Fibroblast of lung (primary cell): ENCODE measurements around the gene TOX2. TPM values are rescaled to one million over a fixed set of nuclear protein-coding genes. Genes with fewer than 3 reads are reported as not detected.

Experiments used
- DNase-seq, 2 donors: peaks; one replicate each; pipeline versions ENCODE4 v3.0.0 to v3.0.0-alpha.2; 2010; ENCODE audit warnings: low read depth in 2 of 2
- H2AFZ ChIP-seq: 2 replicates; pipeline ENCODE4 v1.5.1; 2012; ENCODE audit warnings: low read length, control low read depth, inconsistent platforms
- H3K27ac ChIP-seq: 2 replicates; pipeline ENCODE4 v1.5.1; 2011; ENCODE audit warnings: low read length, control low read depth; ENCODE audit not compliant: insufficient read depth
- H3K27me3 ChIP-seq: 2 replicates; pipeline ENCODE4 v1.5.1; 2011; ENCODE audit warnings: mild to moderate bottlenecking, low read length; ENCODE audit not compliant: control insufficient read depth, insufficient read depth
- H3K36me3 ChIP-seq: 2 replicates; pipeline ENCODE4 v1.5.1; 2011; ENCODE audit warnings: low read length; ENCODE audit not compliant: control insufficient read depth, insufficient read depth
- H3K4me1 ChIP-seq: 2 replicates; pipeline ENCODE4 v1.5.1; 2011; ENCODE audit warnings: low read length; ENCODE audit not compliant: control insufficient read depth, insufficient read depth; ENCODE audit errors: extremely low read depth
- H3K4me2 ChIP-seq: 2 replicates; pipeline ENCODE4 v1.5.1; 2011; ENCODE audit warnings: low read length, control low read depth; ENCODE audit not compliant: insufficient read depth; ENCODE audit errors: extremely low read depth
- H3K4me3 ChIP-seq, 4 experiments: fragments of 200-600 bp in 1 of 4; sonication (generic) in 1 of 4; replicated peaks in 1 of 4; 2 replicates each; pipeline ENCODE4 v1.5.1; 2011 to 2016; ENCODE audit warnings: low read length in 4 of 4, low read depth in 3 of 4, mild to moderate bottlenecking in 3 of 4, control low read depth in 2 of 4, inconsistent platforms in 1 of 4, mixed read lengths in 1 of 4; ENCODE audit not compliant: insufficient read depth in 1 of 4; ENCODE audit errors: control extremely low read depth in 1 of 4
- H3K79me2 ChIP-seq: 2 replicates; pipeline ENCODE4 v1.5.1; 2012; ENCODE audit warnings: mild to moderate bottlenecking, low read length, inconsistent platforms; ENCODE audit not compliant: control insufficient read depth, insufficient read depth
- H3K9ac ChIP-seq: 2 replicates; pipeline ENCODE4 v1.5.1; 2011; ENCODE audit warnings: mild to moderate bottlenecking, low read length, control low read depth; ENCODE audit not compliant: insufficient read depth
- H3K9me3 ChIP-seq: 2 replicates; pipeline ENCODE4 v1.5.1; 2012; ENCODE audit warnings: low read depth, low read length; ENCODE audit not compliant: control insufficient read depth, insufficient read depth
- H4K20me1 ChIP-seq: 2 replicates; pipeline ENCODE4 v1.5.1; 2011; ENCODE audit warnings: low read length; ENCODE audit not compliant: control insufficient read depth, insufficient read depth; ENCODE audit errors: extremely low read depth
- CTCF ChIP-seq, 2 donors: IDR thresholded peaks in 1 of 2; conservative IDR thresholded peaks in 1 of 2; 1 replicate in 1 of 2; 2 replicates in 1 of 2; pipeline ENCODE4 v1.5.1; 2011 to 2012; ENCODE audit warnings: low read length in 2 of 2, control low read depth in 1 of 2, inconsistent platforms in 1 of 2, low read depth in 1 of 2, mild to moderate bottlenecking in 1 of 2
- EZH2 ChIP-seq: IDR thresholded peaks from 2 replicates; pipeline ENCODE4 v1.5.1; 2012; ENCODE audit warnings: low read length, control low read depth, mild to moderate bottlenecking; ENCODE audit errors: missing control alignments
- polyA plus RNA-seq, 2 donors: library from polyadenylated mRNA; depleted of rRNA in 1 of 2; stranded (reverse) in 1 of 2; unstranded in 1 of 2; fragments of >200 nt; gene quantifications; 2 replicates each; pipeline ENCODE4 v1.2.1, GENCODE V29; 2011 to 2012; ENCODE audit warnings: missing spikeins in 1 of 2
- total RNA-seq: library from RNA; depleted of rRNA; stranded (reverse); fragments of >200 nt; gene quantifications from 2 replicates; pipeline ENCODE4 v1.2.1, GENCODE V29; 2014

TOX2 gene
- total and polyA plus RNA-seq, 2 donors (not counting 1 experiment from before 2014, with no cell fraction given) = 5.9 to 9.6 TPM

GRCh38 chr20:43878776-43879175, 35.9 kb upstream of the TOX2 start:
- Histone ChIP-seq H3K9ac (no peak overlapping the region), H3K27ac (no peak overlapping the region), H3K9me3 (no peaks in the 10 kb centered on the region), H3K36me3 (no peaks in the 10 kb centered on the region), H4K20me1 (no peaks in the 10 kb centered on the region), H3K4me1 (no peaks in the 10 kb centered on the region), H3K4me3 (no peak overlapping the region), H3K79me2 (no peaks in the 10 kb centered on the region), H3K4me2 (no peak overlapping the region), H3K27me3 (peaks cover 3% of the 10 kb centered on the region), H2AFZ (no peak overlapping the region)
- TF ChIP-seq CTCF (conservative IDR thresholded peaks at IDR 0.05 in 1 of 2, IDR thresholded peaks at IDR 0.05 in 1 of 2; ENCODE audit: low read depth in 1 of 2, low read length in 2 of 2) = no peak
- TF ChIP-seq EZH2 = no peak
- DNase-seq = peak in 1 of 2 donors; percentile 31

- no peak overlapping the region for H3K27ac ChIP-seq
- no peak overlapping the region for H3K4me3 ChIP-seq
- peak in 1 of 2 donors; percentile 38 for DNase-seq
- H3K4me1 ChIP-seq = peaks cover 3% of the 10 kb centered on the region
- no peak overlapping the region for H3K4me2 ChIP-seq
- TF ChIP-seq CTCF (conservative IDR thresholded peaks at IDR 0.05 in 1 of 2, IDR thresholded peaks at IDR 0.05 in 1 of 2; ENCODE audit: low read depth in 1 of 2, low read length in 2 of 2) (no peak), EZH2 (no peak)
- no peaks in the 10 kb centered on the region for H4K20me1 ChIP-seq
- H3K36me3 ChIP-seq = no peaks in the 10 kb centered on the region
- H3K79me2 ChIP-seq = no peaks in the 10 kb centered on the region
- H3K27me3 ChIP-seq = no peaks in the 10 kb centered on the region
- no peak overlapping the region for H3K9ac ChIP-seq
- H2AFZ ChIP-seq = no peak overlapping the region
- H3K9me3 ChIP-seq = no peaks in the 10 kb centered on the region
Observed at GRCh38 chr20:43893930-43894329, 20.7 kb upstream of the TOX2 start.

GRCh38 chr20:43894491-43894890, 20.2 kb upstream of the TOX2 start:
- Histone ChIP-seq H3K27me3 (no peaks in the 10 kb centered on the region), H3K9ac (no peak overlapping the region), H3K79me2 (no peaks in the 10 kb centered on the region), H3K9me3 (no peaks in the 10 kb centered on the region), H4K20me1 (no peaks in the 10 kb centered on the region), H2AFZ (no peak overlapping the region), H3K4me1 (peaks cover 3% of the 10 kb centered on the region), H3K27ac (no peak overlapping the region), H3K4me3 (no peak overlapping the region), H3K4me2 (no peak overlapping the region), H3K36me3 (no peaks in the 10 kb centered on the region)
- TF ChIP-seq CTCF (conservative IDR thresholded peaks at IDR 0.05 in 1 of 2, IDR thresholded peaks at IDR 0.05 in 1 of 2; ENCODE audit: low read depth in 1 of 2, low read length in 2 of 2) (no peak), EZH2 (no peak)
- peak in 1 of 2 donors; percentile 31 for DNase-seq
